ENCODE data around the gene ABCB10. TPM values are rescaled to one million over a fixed set of nuclear protein-coding genes. Genes with fewer than 3 reads are reported as not detected.

Gene ABCB10
- total RNA-seq = 10 to 100 TPM; 30.7 to 32.1 TPM

GRCh38 chr1:229558460-229559335 is at the start of gene ABCB10:
ABCB10 (minus strand) TSS chr1:229558707; CDS start chr1:229558652, 55 bp downstream.
- intact Hi-C loops (cut with micrococcal nuclease) = loop anchor here (10.0 kb wide), 1 partner anchor 66 kb away; the partner anchor contains the start of genes TAF5L and URB2
- no peaks in the 10 kb centered on the region for H3K27me3 Mint-ChIP-seq
- CTCF ChIA-PET = interaction anchor here (0.6 to 2.2 kb wide), 17 partner anchors 11 to 304 kb away, joined by 3 to 11 read pairs (median 4); partner anchors contain the start of gene NUP133
- H3K4me3 Mint-ChIP-seq = peak within 1 kb of the TSS; percentile 92
- peaks cover 13% of the 10 kb centered on the region for H3K36me3 Mint-ChIP-seq (ENCODE audit: low read depth)
- DNase-seq (peak; percentile 92), ATAC-seq (peak; percentile 85)
- POLR2A ChIA-PET = interaction anchor here (0.7 to 2.8 kb wide), 5 partner anchors 29 to 102 kb away, joined by 3 to 26 read pairs (median 6); partner anchors contain the start of genes NUP133, TAF5L and URB2
- H3K4me1 Mint-ChIP-seq (ENCODE audit: low read depth) = peaks cover 30% of the 10 kb centered on the region
- peak; percentile 50 for TF ChIP-seq CTCF (IDR thresholded peaks at IDR 0.05)
- no peaks in the 10 kb centered on the region for H3K9me3 Mint-ChIP-seq
- peak within 1 kb of the TSS; percentile 92 for H3K27ac Mint-ChIP-seq

GRCh38 chr1:229607370-229607769 is 48.9 kb upstream of the ABCB10 start:
- peaks cover 46% of the 10 kb centered on the region for H3K36me3 Mint-ChIP-seq (ENCODE audit: low read depth)
- ATAC-seq (no peak), DNase-seq (no peak)
- H3K9me3 Mint-ChIP-seq = no peaks in the 10 kb centered on the region
- CTCF ChIA-PET = no interaction called here
- POLR2A ChIA-PET = interaction anchor here (1.2 kb wide), 1 partner anchor 19 kb away, joined by 3 read pairs; no protein-coding TSS in a partner anchor
- no peaks in the 10 kb centered on the region for H3K27me3 Mint-ChIP-seq
- intact Hi-C loops (cut with micrococcal nuclease) = no loop called here
- no peak overlapping the region for H3K4me3 Mint-ChIP-seq
- no peaks in the 10 kb centered on the region for H3K4me1 Mint-ChIP-seq (ENCODE audit: low read depth)
- no peak for TF ChIP-seq CTCF (IDR thresholded peaks at IDR 0.05)
- no peak overlapping the region for H3K27ac Mint-ChIP-seq

- Mint-ChIP-seq H3K4me1 (ENCODE audit: low read depth) (peaks cover 12% of the 10 kb centered on the region), H3K36me3 (ENCODE audit: low read depth) (peaks cover 39% of the 10 kb centered on the region), H3K4me3 (no peak overlapping the region), H3K27ac (no peak overlapping the region), H3K9me3 (no peaks in the 10 kb centered on the region), H3K27me3 (no peaks in the 10 kb centered on the region)
- DNase-seq (no peak), ATAC-seq (no peak)
- intact Hi-C loops (cut with micrococcal nuclease) = no loop called here
- CTCF ChIA-PET = no interaction called here
- no peak for TF ChIP-seq CTCF (IDR thresholded peaks at IDR 0.05)
- POLR2A ChIA-PET = no interaction called here
Measured at GRCh38 chr1:229603371-229604005, 45.0 kb upstream of the ABCB10 start.

- H3K4me1 Mint-ChIP-seq (ENCODE audit: low read depth) = peaks cover 27% of the 10 kb centered on the region
- intact Hi-C loops (cut with micrococcal nuclease) = no loop called here
- CTCF ChIA-PET = interaction anchor here (0.9 kb wide), 1 partner anchor 42 kb away, joined by 4 read pairs; the partner anchor contains the start of gene ABCB10
- H3K36me3 Mint-ChIP-seq (ENCODE audit: low read depth) = peaks cover 35% of the 10 kb centered on the region
- H3K4me3 Mint-ChIP-seq = no peak overlapping the region
- POLR2A ChIA-PET = no interaction called here
- no peak overlapping the region for H3K27ac Mint-ChIP-seq
- no peak for TF ChIP-seq CTCF (IDR thresholded peaks at IDR 0.05)
- H3K27me3 Mint-ChIP-seq = no peaks in the 10 kb centered on the region
- no peak for ATAC-seq
- H3K9me3 Mint-ChIP-seq = no peaks in the 10 kb centered on the region
- DNase-seq = no peak
Measured at GRCh38 chr1:229600229-229600628, 41.7 kb upstream of the ABCB10 start.

Data from activated CD8-positive, alpha-beta T cell treated with anti-CD3 and anti-CD28 coated beads for 36 hours (primary cell).